Activated CD8-positive, alpha-beta memory T cell treated with anti-CD3 and anti-CD28 coated beads, Interleukin-2, amount 50 U/mL, for 24 hours (primary cell): Measurements from ENCODE around the gene SUSD6.
A peak's percentile ranks its signal among the peaks of the same experiment; 100 is the strongest.
"Not testable (repeated sequence)": the region's sequence is repeated elsewhere in the genome, so short reads cannot be mapped to it uniquely, and the experiment has no call there.

Experiments
- DNase-seq: peaks from one replicate; pipeline ENCODE4 v3.0.0-alpha.2; 2020; ENCODE audit errors: extremely low read depth

SUSD6 gene

DNA sequence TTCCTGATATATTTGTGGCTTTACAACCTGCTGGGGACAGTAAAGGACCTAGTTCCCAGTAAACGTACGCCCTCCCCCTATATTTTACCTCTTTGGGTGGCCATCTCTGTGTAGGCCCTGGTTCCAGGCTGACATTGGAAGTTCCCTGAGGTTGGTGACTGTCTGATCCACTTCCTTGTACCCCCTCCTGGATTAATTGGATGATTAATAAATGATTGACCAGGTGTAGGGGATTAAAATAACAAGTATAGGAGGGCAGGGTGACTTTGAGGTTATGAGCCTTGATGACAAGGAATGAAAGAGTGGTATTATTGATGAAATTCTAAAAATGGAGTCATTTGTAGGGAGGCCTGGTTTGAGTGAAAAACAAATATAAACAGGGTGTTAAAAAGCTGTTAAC is 9.6 kb downstream of the SUSD6 start:
- DNase-seq, result no peak

DNA sequence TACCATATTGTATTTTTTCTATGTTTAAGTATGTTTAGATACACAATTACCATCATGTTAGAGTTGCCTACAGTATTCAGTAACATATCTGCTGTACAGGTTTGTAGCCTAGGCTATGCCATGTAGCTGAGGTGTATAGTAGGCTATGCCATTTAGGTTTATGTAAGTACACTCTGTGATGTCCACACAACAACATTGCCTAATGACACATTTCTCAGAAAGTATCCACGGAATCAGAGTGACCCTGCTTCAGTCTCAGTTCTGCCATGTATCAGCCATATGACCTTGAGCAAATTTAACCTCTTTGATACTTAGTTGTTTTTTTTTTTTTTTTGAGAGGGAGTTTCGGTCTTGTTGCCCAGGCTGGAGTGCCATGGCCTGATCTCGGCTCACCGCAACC is 12.7 kb downstream of the SUSD6 start:
- DNase-seq, result no peak

DNA sequence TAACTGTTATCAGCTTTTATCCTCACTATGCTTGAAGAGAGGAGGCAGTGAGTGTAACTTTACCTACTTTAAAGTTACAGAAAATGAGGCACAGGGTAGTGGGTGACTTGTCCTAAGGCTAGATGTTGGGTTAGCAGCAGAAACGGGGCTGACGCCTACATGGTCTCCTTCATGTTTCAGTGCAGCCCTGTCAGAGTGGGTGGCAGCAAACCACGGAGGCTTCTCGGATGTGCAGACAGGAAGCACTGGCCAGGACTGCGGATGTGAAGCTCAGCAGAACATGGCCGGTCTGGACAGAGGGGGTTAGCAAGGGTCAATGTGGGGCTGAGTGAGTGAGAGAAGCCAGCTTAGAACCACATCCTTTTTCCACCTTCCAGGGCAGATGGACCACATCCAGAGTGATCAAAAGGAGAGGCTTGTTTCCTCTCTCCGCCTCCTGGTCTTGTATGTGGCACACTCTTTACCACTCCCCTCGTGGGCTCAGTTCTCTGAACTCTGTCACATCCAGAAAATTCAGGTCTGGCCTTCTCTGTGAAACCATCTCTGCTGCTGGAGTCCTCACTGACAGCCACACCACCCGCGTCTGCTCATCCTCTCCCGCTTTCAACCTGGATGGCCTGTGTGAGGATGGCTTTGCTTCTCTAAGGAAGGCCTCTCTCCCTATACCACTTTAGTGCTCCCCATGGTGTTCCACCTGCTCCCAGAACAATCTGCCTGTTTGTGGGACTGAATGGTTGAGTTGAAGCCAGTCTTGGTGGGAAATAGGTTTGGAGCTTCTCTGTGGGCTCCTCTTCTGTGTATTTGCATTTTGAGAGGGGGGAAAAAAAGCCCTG is 14.1 kb downstream of the SUSD6 start:
- DNase-seq, result no peak

DNA sequence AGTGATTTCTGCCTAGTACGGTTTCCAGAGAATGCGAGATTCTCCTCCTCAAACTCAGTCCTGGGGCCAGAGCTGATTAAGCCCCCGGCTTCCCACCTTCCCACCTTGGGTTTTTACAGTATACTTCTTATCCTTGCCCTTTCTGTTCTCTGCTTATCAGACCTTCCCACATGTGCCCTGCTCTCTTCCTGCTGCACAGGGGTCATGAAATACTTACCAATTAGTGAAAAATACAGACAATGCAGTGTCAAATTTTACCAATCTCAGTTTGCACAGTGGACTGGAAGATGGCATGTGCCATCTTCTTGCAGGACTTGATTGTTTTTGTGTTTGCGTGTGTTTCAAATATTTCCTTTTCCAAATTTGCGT is 14.7 kb downstream of the SUSD6 start:
- no peak for DNase-seq

DNA sequence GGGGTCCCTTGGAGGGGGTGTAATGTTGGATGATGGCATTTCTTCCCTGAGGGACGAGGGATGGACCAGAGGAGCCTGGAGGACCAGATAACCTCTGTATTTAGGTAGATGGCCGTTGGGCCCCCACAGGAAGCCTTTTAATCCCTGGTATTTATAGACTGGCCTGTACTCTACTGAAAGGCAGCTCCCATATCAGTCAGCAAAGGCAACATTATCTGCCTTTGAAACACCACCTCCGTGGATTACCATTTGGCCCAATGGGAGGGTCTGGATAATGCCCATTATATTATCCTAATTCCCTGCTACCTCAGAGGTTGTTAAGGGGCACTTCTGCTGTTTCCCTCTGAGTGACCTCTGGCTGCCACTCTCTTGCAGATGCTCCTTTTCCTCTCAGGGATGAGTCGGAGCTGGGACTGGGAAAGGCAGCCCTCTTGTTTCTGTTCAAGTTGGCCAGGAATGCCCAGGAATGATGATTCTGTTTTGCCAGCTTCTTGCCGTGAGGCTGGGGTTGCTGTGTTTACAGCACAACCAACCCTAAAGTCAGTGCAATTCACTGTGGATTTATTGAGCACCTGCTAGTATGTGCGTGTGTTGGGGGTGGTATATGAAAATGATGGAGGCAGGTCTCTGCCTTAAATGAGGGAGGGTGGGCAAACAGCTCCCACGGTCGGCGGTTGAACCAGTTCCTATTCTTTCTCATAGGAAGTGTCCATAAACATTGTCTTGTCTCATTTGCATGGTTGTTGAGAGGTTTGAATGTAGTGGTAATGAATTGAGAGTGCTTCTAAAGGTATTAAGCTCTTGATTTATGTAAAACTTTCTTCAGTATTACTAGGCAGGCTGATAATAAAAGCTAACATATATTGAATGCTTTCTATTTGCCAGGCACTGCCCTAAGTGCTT is 18.1 kb downstream of the SUSD6 start:
- DNase-seq, result no peak

DNA sequence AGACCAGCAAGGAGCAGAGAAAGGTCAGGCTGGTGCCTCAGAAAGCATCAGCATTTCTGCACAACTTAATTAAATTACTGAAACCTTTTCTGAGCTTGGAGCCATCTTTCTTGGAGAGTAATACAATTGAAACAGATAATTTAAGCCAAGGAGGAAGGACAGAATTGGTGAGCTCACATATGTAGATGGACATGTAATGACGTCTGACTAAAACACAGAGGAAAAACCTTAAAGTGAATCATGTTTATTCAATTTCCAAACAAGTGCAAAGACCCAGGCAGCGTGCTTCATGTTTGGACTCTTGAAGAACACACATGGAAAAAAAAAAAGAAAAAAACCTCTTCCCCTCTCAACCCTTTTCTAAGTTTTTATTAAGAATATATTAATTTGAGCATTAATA is 19.0 kb downstream of the SUSD6 start:
- DNase-seq, result no peak

DNA sequence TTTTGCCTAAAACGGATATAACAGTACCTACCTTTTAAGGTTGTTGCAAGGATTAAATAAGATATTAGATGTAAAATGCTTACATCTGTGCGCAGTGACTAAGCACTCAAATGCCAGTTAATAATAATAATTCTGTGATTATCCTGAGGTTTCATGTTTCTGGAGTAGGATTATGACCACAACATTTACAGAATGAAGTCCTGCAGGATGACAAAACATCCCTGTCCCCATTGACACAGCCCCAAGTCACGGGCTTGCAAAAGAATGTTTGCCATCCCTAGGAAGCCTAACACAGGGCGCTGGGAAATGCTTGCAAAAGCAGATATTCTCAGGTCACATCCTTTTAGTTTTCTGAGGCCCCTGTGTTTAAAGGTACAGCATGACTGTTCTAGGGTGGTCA is 20.1 kb downstream of the SUSD6 start:
- no peak for DNase-seq

DNA sequence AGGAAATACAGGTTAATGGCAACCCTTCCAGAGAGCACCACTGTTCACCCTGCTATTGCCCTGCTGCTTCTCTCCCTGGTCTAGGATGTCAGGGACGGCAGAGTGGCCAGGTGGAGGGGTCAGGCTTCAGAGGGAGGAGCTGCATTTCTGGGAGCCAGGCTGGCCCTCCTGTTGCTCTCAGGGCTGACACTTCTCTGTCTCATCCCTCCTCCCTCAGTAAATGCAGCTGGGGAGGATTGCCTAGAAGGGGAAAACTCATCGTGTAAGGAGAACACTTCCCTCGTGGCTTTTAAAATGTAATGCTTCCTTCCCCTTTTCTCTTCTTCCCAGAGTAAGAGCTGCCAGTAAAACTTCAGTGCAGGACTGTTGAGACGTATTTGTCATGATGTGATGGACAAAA is 20.8 kb downstream of the SUSD6 start:
- no peak for DNase-seq

DNA sequence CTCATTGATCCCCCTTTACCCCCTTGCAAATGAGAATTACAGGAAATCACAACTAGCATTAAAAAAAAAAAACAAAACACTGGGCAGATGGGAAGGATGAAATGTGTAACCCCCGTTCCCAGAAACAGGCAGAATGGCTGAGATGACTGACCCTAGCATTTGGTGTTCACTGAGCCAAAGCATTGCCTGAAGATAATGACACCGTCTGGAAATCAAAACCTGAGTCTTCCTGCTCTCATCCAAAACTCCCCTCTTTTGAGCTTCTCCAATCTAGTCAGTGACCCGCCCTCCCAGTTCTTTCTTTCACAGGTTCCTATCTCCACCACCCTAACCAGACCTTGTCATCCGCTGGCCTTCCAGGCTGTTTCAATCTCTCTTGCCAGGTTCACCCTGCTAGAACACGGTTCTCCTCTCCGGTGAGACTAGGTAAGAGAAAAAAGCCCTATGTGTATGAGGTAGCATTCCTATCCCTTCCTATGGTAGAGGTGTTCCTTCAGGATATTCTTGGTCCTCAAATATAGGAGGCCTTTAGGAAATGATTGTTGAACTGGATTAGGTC is 21.3 kb downstream of the SUSD6 start:
- DNase-seq, result no peak

DNA sequence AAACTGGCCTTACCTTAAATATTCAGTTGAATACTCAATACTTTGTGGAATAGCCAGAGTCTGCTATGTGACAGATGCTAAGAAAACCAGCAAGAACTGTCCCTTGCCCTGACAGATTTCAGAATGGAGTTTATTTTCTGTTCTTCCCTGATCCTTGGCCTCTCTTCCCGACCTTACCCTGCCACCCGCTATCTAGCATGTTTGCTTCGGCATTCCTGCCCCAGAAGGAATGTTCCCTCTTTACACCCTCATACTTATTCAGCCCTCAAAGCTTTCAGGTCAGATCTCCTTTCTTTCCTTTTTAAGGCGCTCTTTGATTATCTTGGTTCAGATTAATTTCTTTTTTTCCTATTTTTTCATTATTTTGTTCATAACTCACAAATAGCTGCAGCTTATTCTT is 21.8 kb downstream of the SUSD6 start:
- DNase-seq, result no peak

DNA sequence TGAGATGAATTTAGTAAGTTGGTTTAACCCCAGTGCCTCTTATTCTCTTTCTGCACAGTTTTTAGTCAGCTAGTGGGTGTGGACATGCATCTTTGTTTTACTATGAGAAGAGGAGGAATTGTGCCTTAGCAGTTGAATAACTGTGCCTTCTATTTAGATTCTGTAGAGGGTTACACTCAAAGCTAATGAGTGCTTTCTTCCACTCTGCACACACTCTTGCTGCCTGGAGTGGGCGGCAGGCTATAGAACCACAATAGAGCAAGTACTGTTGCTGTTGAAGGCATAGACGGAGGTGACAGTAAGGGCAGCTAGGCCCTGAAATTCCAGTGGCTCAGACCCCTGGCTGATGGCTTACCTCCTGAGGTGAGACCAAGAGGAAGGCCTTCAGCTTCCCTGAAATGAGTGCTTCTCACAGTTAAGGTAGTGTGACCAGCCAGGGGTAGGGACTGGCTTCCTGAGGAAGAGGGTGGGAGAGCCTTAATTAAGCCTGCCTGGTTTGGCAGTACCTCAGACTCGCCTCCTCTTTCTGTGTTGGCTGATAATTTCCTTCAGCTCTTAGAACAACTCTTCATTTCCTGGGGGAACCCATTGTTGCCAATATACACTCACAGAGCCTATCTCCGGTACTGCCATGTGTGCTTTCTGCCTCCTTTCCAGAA is 24.7 kb downstream of the SUSD6 start:
- DNase-seq, result no peak

DNA sequence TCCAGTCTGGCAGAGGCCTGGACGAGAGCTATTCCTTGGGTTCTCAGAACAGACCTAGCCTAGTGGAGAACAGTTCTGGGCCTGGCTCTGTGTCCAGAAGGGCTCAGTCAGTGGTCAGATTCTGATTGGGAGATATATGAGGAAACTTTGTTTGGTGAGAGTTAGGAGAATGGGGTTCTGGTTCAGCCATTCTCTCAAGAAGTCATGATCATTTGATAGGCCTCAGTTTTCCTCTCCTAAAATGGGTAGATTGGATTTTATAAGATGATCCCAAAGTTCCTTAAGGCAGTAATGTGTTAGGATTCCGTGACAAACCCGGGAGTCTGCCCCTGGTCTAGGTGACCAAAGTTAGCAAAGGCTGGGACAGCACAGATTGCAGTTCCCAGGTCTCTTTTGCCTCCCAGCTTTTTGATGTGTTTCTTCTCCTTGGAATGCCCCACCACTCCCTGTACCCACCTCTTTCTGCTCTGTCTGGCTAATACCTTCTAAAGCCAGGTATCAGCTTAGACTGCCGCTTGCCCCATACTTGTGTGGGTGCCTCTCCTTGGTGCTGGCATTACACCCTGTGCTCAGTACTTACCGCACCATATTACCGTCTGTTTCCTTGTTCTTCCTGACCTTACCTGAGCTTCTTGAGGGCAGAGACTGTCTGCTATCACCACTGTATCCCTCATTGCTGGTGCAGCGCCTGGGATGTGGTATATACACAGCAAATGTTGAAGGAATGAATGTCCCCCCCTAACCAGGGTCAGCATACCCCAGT is 25.5 kb downstream of the SUSD6 start:
- no peak for DNase-seq

DNA sequence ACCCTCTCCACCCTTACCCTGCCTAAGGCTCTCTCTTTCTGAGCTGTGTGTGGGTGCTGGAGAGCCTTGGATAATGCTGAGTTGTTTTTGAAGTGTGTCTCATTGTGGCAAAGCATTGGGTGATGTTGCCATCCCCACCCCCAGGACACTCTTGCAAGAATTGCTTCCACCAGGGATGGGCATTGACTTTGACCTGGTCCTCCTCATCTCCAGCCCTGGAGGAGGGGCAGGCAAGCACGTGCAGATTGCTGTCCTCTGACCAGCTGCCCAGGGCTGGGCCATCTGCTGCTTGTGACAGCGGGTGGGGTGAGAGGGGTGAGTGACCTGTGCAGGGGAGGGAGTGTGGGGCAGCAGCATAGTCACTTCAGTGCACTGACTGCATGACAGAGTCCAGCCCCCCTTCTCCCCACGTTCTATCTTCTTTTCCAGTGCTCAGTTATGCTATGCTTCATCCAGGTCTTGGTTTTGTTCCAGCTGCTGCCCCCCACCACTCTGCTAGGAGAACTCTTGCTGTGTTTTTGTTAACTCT is 26.2 kb downstream of the SUSD6 start:
- no peak for DNase-seq

DNA sequence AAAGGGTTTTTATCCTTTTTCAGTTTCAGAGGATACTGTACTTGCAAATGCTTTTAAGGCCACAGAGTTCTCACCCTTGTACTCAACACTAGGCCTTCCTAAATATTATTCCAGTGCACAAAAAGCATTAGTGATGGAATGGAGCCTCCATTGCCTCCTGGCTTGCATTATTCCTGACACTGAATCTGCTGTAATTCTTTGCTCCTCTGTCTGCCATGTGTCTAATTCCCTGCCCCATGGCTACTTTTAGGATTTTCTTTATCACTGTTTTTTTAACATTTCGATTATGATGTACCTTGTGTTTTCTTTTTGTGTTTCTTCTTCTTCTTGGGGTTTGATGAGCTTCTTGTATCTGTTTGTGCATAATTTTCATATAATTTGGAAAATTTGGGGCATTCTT is 29.5 kb downstream of the SUSD6 start:
- no peak for DNase-seq

DNA sequence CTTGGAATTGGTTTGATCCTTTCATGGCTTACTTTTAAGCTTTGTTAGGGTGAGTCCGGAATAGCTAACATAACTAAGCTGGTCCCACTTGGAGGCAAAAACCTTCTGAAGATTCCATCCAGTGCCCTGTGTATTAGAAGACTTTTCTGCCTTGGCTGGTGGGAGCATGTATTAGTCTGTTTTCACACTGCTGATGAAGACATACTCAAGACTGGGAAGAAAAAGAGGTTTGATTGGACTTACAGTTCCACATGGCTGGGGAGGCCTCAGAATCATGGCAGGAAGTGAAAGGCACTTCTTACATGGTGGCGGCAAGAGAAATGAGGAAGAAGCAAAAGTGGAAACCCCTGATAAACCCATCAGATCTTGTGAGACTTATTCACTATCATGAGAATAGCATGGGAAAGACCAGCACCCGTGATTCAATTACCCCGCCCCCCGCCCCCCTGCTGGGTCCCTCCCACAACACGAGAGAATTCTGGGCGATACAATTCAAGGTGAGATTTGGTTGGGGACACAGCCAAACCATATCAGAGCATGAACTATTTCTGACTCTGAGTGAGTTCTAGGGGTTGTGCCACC is 30.9 kb downstream of the SUSD6 start:
- DNase-seq, result not testable (repeated sequence)

DNA sequence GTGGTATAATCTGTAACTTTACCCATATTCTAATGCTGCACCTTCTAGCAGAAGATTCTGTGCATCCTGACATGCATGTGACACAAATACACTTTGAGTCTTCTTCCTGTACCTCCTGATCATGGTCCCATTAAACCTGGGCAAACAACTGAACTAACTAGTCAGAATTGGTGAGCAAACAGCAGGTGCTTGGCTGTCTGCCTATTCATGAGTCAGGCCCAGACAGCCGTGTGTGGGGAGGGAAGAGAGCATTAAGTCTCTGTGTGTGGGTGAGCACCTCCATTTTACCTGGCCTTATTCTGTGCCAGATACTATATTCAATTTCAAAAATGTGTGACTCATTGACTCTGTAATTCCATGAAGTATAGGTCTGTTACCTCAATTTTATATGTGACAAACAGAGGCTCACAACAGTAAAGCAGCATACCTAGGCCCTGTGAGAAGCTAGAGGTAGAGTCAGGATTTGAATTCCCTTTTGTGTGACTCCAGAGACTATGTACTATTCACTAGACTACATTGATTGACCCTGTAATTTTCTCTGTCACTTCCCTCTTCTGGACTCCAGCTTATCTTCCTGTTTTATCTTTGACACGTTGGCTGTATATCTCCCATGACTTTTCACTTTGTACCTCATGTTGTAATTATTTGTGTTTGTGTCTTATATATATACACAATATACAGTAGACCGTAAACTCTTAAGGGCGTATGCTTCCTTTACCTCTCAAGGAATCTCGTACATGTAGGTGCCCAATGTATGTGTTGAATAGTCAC is 32.2 kb downstream of the SUSD6 start:
- DNase-seq, result peak; percentile 39

DNA sequence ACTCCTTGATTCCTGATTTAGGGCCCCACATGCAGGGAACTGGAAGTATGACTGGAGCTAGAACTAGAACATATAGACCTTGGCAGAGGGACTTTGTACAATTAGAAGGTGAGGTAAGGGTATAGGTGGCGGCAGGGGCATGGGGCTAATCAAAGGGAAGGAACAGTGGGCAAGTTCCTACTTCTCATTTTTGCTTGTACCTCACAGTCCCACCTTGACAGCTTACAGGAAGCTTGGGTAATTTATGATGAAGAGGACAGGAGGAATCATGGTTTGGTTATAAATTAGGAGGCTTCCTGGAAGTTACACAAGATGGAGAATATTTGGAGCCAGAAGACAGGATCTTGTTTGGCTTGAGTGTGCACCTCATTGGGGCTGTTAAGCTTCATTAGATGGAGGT is 33.4 kb downstream of the SUSD6 start:
- no peak for DNase-seq

DNA sequence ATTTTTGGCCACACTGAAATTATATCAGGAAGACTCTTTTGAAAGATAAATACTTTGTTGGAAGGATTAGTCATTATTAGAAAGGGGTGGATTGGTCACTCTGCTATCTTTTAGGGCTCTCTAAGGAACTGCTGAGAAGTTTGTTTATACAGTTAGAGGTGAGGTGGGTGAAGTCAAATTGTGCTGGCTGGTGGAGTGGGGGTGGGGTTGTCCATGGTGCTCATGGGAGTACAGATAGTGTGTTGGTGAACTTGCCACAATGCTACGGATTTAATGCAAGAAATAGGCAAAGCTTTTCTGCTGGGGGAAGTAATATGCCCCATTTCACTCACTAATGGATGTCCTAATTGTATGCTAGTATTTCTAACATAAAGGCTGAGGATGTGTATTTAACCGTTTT is 35.8 kb downstream of the SUSD6 start:
- no peak for DNase-seq

DNA sequence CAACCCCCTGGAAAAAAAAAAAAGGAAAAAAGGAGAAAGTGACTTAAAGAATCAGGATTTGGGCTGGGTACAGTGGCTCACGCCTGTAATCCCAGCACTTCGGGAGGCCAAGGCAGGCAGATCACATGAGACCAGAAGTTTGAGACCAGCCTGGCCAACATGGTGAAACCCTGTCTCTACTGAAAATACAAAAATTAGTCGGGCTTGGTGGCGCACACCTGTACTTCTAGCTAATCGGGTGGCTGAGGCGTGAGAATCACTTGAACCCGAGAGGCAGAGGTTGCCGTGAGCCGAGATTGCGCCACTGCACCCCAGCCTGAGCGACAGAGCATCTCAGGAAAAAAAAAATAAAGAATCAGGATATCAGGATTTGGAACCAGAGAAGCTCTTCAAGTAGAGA is 36.2 kb downstream of the SUSD6 start:
- not testable (repeated sequence) for DNase-seq
